Measurements from ENCODE around the gene ORAI3. TPM values are rescaled to one million over a fixed set of nuclear protein-coding genes. Genes with fewer than 3 reads are reported as not detected.
A peak's percentile ranks its signal among the peaks of the same experiment; 100 is the strongest.

ORAI3 gene
- 9.4 and 10.5 TPM in 2 replicates for total RNA-seq (2014; rRNA removed; shearing (Covaris generic))
- 35.6 and 40.4 TPM in 2 replicates for polyA plus RNA-seq (2015; cell fraction: cytosol; rRNA removed)
- 33.7 TPM in 2 replicates for polyA plus RNA-seq (2015; cell fraction: nucleus; rRNA removed)

DNA sequence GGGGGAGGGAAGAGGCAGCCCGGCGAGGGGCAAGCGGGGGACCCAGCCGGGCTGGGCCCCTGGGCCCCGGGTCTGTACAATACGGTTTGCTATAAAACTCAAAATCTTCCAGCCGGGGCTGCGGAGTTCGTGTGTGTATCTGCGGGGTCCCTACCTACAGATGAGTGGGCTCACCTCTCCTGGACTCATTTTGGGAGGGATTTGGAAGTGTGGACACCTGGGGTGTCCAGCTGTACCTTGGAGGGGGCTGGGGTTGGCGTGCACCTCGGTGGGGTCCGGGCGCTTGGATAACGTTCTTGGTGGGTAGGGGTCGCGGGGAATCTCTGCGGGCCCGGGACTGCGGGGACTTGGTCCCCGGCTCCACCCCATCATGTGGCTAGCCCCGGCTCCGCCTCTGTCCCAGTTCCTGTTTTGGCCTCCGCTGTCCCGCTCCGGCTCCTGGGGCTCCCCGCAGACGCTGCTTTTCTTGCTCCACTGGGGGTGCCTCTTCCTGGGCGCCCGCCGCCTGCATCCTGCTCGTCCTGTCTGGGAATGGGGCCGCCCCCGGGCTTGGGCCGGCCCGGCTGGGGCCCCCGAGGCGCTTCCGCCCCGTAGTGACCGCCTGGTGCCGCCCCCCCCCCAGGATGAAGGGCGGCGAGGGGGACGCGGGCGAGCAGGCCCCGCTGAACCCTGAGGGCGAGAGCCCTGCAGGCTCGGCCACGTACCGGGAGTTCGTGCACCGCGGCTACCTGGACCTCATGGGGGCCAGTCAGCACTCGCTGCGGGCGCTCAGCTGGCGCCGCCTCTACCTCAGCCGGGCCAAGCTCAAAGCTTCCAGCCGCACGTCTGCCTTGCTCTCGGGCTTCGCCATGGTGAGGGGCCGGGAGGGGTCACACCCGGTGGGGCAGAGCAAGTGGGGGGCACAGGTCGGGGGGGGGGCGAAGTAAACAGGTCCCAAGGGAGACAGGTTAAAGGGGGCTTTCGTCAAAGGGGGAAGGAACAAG is at the start of gene ORAI3:
ORAI3 (plus strand) TSS at position 402 of the 983 bp plus-strand sequence; CDS start at position 624, 222 bp downstream.
- peak; percentile 55 for DNase-seq (ENCODE audit: low read depth)

DNA sequence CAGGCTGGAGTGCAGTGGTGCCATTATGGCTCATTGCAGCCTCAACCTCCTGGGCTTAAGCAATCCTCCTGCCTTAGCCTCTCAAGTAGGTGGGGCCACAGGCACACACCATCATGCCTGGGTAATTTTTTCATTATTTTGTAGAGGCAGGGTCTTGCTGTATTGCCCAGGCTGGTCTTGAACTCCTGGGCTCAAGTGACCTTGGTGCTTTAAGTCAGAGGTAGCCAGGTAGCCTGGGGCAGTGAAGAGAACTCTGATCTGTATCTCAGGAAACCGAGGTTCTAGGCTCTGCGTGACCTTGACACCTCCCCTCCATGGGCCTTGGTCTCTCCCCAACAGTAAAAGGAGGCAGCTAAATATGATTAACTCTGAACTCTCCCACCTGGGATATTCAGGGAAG is 49.1 kb upstream of the ORAI3 start:
- DNase-seq (ENCODE audit: low read depth) = no peak

DNA sequence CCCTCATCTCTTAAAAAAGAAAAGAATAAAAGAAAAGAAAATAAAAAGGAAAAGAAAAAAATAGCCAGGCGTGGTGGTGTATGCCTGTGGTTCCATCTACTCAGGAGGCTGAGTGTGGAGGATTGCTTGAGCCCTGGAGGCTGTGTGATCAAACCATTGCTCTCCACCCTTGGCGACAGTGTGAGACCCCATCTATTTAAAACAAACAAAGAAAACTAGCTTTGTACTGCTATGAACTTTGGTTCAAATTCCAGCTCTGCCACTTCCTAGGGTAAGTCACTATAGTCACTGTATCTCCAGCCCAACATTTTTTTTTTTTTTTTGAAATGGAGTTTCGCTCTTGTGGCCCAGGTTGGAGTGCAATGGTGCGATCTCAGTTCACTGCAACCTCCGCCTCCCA is 48.3 kb upstream of the ORAI3 start:
- no peak for DNase-seq (ENCODE audit: low read depth)

DNA sequence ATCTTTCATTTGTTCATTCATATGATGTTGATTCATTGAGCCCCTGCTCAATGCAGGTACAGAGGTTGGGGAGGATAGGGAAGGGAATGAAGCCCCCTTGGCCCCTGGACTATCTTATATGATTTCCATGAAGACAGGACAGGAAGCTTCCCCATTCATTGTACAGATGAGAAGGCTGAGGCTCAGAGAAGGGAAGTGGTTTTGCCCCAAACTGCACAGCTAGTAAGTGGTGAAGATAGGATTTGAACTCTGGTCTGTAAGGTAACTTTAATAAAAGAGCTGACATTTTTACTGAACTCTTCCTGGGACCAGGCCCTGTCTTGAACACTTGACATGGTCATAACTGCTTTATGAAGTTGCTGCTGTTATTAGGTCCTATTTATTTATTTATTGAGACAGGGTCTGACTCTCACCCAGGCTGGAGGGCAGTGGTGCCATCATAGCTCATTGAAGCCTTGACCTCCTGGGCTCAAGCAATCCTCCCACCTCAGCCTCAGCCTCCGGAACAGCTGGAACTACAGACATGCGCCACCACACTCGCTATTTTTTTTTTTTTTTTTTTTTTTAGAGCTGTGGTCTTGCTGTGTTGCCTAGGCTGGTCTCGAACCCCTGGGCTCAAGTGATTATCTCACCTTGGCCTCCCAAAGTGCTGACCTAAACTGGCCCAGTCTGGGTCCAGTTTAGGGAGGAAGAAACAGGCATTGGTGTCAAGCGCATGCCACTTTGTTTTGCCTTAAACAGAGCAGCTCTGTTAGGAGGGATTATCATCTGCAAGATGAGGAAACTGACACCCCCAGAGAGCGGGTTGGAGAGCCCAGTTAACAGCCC is 47.5 kb upstream of the ORAI3 start:
- no peak for DNase-seq (ENCODE audit: low read depth)

DNA sequence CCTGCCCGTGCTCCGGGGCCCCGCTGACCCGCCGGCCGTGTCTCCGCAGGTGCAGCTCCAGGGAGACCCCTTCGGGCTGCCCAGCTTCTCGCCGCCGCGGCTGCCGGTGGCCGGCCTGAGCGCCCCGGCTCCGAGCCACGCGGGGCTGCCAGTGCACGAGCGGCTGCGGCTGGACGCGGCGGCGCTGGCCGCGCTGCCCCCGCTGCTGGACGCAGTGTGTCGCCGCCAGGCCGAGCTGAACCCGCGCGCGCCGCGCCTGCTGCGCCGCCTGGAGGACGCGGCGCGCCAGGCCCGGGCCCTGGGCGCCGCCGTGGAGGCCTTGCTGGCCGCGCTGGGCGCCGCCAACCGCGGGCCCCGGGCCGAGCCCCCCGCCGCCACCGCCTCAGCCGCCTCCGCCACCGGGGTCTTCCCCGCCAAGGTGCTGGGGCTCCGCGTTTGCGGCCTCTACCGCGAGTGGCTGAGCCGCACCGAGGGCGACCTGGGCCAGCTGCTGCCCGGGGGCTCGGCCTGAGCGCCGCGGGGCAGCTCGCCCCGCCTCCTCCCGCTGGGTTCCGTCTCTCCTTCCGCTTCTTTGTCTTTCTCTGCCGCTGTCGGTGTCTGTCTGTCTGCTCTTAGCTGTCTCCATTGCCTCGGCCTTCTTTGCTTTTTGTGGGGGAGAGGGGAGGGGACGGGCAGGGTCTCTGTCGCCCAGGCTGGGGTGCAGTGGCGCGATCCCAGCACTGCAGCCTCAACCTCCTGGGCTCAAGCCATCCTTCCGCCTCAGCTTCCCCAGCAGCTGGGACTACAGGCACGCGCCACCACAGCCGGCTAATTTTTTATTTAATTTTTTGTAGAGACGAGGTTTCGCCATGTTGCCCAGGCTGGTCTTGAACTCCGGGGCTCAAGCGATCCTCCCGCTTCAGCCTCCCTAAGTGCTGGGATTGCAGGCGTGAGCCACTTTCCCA is 46.6 kb upstream of the ORAI3 start:
- no peak for DNase-seq (ENCODE audit: low read depth)

DNA sequence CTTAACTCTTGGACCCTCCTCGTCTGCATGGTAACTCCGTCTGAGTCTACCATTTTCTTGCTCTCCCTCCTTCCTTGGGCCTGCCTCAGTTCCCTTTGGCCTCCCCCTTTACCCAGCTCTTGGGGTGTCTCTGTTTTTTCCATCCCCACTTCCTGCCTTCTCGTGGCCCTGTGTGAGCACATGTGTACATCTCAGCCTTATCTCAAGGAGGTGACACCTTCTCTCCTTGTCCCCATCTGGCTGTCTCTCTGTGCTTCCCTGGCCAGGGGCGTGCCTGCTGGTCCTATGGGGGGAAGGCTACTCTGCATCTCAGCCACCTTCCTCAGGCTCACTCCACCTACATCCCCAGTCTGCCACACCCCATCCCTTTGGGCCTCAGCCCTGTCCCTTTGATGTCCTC is 45.9 kb upstream of the ORAI3 start:
- DNase-seq (ENCODE audit: low read depth) = no peak

DNA sequence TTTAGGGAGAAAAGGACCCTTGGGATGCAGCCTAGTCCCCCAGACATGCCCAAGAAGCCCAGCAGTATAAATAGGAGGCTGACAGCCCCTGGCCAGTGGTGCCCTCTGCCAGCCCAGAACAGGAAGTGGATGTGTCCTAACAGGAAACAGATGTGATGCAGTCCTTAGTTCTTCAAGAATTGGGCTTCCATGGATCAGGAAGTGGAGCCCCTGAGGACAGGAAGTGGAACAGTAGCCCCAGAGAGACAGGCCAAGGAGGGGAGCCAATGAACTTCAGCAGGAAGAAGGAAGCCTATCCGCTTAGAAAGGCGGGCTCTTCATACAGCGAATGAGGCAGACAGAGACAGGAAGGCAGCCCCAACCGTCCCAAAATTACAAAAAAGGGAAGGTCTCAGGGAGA is 45.3 kb upstream of the ORAI3 start:
- DNase-seq (ENCODE audit: low read depth) = peak; percentile 46

DNA sequence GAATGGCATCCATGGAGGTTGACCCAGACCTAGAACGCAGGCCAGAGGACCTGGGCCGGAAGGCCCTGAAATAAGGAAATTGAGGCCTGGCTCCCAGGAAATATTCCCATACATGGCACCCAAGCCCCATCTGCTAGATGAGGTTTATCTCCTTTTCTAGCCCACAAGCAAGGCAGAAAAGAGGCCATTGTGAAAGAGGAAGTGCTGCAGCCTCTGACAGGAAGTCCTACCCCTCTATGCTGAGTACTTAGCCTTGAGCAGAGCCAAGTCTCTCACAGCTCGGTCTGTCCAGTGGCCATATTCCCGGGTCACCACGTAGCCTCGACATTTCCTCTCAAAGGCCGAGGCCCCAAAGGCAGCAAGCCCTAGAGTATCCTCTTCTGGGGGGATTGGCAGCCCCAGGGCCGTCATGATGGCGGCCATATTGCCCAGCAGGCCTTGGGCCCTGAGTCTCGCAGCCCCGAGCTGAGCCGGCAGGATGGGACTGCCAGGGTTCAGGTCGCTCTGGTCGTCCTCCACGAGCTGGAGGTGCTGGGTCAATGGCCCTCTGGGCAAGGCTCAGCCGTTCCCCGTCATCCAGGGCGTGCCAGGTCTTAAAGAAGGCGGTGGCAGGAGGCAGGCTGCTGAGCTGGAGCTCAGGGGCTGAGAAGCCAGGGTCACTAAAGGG is 44.6 kb upstream of the ORAI3 start:
- no peak for DNase-seq (ENCODE audit: low read depth)

DNA sequence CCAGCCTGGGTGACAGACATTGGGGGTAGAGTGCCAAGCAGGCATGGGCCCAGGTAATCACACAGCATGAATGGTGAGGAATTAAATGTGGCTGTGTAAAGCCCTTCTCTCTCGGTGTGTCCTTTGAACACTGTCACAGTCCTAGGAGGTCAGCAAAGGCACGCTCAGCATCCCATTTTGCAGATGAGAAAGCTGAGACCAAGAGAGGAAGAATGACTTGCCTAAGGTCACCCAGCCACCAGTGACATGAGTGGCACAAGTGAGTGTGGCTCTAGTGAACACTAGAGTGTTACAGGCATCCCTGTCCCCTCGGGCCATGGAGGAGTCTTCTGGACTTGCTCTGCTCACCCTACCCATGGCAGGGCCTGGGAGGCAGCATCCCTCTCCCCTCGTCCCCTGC is 41.8 kb upstream of the ORAI3 start:
- DNase-seq (ENCODE audit: low read depth) = no peak

DNA sequence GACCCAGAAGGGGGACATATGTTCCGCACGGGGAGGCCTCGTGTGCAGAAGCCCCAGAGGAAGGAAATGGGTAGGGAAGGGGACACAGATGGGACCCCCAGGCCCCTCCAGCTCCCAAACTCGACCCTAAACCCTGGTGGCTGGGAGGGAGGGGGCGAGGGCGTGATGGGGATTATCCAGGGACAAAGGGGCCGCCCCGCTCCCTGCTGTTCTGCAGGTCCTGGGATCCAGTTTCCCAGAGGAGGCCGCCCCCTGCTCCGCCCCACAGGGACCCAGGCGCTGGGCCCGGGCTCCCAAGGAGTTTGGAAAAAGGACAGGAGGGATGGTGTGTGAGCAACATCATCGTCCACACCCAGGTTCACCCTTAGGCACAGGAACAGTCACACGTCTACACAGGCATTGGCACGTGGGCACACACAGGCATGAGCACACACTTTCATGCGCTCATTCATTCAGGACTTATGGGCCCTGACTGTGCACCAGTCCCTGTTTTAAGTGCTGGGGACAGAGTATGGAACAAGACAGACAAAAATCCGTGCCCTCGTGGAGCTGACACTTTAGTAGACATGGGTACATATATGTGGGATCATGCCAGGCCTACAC is 38.3 kb upstream of the ORAI3 start:
- DNase-seq (ENCODE audit: low read depth) = no peak

DNA sequence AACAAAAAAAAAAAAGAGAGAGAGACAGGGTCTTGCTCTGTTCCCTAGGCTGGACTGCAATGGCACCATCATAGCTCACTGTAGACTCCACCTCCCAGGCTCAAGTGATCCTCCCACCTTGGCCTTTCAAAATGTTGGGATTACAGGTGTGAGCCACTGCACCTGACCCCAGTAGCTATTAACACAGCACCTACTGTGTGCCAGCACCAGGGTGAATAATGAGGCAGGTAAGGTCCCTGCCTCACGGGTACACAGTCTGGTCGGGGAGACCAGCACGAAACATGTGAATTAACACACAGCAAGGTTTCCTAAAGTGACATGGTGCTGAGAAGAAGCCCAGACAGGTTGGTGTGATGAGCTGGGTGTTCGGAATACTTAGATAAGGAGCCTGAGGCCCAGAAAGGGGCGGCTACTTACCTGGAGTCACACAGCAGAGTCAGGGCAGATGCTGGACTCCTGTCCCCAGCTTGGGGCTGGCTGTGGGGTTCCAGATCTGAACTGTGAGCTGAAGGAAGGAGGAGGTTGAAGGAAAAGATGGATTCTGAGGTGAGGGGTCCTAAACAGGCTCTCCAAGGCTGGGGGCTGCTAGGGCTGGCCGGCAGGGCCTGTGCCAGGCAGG is 36.0 kb upstream of the ORAI3 start:
- no peak for DNase-seq (ENCODE audit: low read depth)

DNA sequence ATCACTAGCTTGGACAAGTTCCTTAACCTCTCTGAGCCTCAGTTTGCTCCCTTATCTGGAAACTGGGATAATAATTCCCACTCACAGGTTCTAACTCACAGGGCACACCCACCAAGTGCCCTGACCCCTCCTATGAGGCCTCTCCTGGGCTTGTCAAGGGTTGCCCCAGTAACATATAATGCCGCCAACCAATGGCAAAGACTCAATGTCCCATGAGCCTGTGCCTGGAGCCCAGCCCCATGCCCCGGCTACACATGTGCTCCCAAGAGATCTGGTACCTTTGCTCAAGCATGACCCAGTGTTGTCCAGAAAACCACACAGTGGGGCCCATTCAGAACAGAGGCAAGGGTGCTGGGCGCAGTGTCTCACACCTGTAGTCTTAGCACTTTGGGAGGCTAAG is 34.0 kb upstream of the ORAI3 start:
- no peak for DNase-seq (ENCODE audit: low read depth)

DNA sequence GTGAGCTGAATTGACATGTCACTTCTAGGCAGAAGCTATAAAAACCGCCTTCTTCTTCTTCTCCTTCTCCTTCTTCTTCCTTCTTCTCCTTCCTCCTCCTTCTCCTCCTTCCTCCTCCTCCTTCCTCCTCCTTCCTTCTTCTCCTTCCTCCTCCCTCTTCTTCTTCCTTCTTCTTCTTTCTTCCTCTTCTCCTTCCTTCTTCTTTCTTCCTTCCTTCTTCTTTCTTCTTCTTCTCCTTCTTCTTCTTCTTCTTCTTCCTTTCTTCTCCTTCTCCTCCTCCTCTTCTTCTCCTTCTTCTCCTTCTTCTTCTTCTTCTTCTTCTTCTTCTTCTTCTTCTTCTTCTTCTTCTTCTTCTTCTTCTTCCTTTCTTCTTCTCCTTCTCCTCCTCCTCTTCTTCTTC is 30.3 kb upstream of the ORAI3 start:
- DNase-seq (ENCODE audit: low read depth) = no peak

DNA sequence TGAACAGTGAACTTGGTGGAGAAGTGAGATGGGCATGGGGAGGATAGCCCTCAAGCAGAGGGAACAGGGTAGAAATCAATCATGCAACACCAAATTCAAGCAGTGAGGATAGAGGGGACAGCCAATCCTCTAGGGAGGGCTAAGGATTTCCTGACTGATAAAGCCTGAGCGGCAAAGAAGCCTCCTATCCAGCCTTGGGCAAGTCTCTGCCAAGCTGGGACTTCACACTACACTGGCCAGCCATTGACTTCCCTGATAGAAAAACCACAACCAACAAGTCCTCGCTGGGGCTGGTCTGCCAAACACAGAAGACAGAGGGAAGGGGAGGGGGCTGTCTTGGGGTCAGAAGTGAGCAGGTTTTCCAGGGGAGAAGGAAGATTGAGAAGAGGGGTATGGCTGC is 28.0 kb upstream of the ORAI3 start:
- DNase-seq (ENCODE audit: low read depth) = no peak

DNA sequence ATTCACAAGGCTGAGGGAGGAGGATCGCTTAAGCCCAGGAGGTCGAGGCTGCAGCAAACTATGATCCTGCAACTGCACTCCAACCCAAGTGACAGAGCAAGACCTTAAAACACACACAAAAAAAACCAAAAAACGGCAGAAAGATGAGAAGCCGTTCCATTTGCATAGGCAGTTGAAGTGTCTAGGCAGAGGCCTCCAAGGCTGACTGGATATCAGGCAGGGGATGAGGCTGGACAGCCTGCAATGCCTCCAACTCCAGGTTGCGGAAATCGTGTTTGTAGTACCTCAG is 27.5 kb upstream of the ORAI3 start:
- no peak for DNase-seq (ENCODE audit: low read depth)

DNA sequence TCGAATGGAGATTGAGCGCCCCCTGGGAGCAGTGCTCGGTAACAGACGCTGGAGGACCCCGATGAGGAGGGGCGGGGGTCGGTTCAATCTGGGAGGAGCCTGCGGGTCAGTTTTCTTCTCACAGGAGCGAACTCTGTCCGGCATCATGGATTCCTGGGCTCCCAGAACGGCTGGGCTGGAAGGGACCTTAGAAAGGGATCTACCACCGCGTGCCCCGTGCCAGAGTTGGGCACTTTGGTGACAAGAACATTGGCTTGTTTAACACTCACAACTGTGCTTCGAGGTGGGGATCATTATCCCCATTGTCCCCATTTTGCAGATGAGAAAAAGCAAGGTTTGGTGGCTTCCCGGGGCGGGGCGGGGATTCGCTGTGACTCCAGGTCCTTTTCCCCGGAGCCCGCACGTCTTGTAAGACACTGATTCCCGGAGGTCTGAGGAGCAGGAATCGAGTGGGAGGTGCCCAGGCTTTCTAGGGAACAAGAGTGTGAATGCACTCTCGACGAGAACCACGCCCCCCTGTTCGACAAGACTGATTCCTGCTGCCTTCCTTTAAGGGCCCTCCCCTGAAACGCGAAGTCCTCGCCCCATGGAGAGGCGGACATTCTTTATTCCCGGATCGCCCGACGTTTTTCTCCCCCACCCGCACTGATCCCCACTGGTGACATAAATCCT is 27.0 kb upstream of the ORAI3 start:
- DNase-seq (ENCODE audit: low read depth) = peak; percentile 71

DNA sequence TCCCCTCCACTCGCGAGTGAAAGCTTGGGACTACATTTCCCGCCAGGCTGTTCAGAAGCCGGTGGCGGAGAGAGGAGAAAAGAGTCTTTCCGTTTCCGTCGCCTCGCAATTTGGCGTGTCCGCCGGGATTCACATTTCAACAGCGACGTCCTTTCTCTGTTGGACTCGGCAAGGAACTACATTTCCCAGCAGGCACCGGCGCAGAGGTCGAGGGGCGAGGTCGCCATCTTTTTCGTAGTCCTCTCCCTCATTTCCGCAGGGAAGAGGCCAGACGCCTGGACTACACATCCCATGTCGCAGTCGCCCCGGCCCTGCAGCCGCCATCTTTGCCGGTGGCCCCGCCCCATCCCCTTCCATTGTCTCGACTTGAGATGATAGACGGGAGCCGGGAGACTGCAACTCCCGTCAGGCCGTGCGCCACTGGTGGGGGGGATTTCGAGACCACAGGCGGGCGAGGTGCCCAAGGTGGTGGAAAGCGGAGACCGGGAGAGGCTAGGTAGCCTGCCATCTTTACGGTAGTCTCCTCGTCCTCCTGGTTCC is 26.4 kb upstream of the ORAI3 start:
- peak; percentile 100 for DNase-seq (ENCODE audit: low read depth)

DNA sequence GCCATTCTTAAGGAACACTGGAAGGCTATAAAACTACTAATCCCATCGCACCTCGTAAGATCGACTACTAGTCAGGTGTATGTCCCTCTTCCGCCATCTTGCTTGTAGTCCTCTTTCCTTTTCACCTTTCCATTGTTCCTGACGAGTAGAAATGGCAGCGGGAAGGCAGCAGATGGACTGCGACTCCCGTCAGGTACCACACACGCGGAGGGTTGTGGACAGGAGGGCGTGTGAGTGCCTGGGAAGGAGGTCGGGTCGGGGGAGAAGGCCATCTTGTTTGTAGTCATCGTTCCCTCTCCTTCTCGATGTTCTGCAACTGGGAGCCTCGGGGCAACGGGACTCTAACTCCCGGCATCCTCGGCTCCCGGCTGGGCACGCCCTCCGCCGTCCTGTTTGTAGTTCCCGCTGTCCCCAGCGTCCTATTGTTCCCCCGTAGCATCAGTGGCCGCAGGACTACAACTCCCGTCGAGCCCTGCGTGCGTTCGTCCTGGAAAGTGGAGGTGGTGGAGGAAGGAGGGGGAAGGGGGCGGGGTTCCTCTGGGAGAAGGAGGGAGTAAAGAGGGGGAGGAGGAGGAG is 25.8 kb upstream of the ORAI3 start:
- peak; percentile 100 for DNase-seq (ENCODE audit: low read depth)
